Osteocyte (in vitro differentiated cells): Measurements from ENCODE around the gene IL3RA. TPM values are rescaled to one million over a fixed set of nuclear protein-coding genes. Genes with fewer than 3 reads are reported as not detected.

Source experiments
- DNase-seq: peaks from one replicate; pipeline ENCODE4 v3.0.0; 2021; ENCODE audit warnings: mixed read lengths; ENCODE audit not compliant: unreplicated experiment; ENCODE audit errors: extremely low spot score
- H3K27ac Mint-ChIP-seq: one replicate; pipeline ENCODE4 v1.8.0; 2021; ENCODE audit warnings: mild to moderate bottlenecking, mixed read lengths; ENCODE audit not compliant: unreplicated experiment
- H3K27me3 Mint-ChIP-seq: one replicate; pipeline ENCODE4 v1.8.0; 2021; ENCODE audit warnings: mixed read lengths; ENCODE audit not compliant: unreplicated experiment
- H3K36me3 Mint-ChIP-seq: one replicate; pipeline ENCODE4 v1.8.0; 2021; ENCODE audit warnings: mixed read lengths; ENCODE audit not compliant: unreplicated experiment
- H3K4me1 Mint-ChIP-seq: one replicate; pipeline ENCODE4 v1.8.0; 2021; ENCODE audit warnings: mixed read lengths; ENCODE audit not compliant: unreplicated experiment
- H3K4me3 Mint-ChIP-seq: one replicate; pipeline ENCODE4 v1.8.0; 2021; ENCODE audit warnings: mild to moderate bottlenecking, moderate library complexity, mixed read lengths; ENCODE audit not compliant: unreplicated experiment
- H3K9me3 Mint-ChIP-seq: one replicate; pipeline ENCODE4 v1.8.0; 2021; ENCODE audit warnings: mixed read lengths; ENCODE audit not compliant: unreplicated experiment
- CTCF ChIP-seq: fragments of 200-600 bp; sonication (generic); IDR thresholded peaks from 2 replicates; pipeline ENCODE4 v1.5.0; 2021; ENCODE audit warnings: antibody characterized with exemption, mild to moderate bottlenecking, moderate library complexity
- total RNA-seq: library from RNA; stranded (reverse); gene quantifications from 2 replicates; pipeline ENCODE4 v1.2.1, GENCODE V29; 2021

The IL3RA gene
- total RNA-seq, 1 donor from 2014 or later = 0.24 TPM

GRCh38 chrX:1357993-1358392 lies 21.4 kb downstream of the IL3RA start:
- no peak for DNase-seq
- TF ChIP-seq CTCF = no peak
- H3K9me3 Mint-ChIP-seq = no peaks in the 10 kb centered on the region
- peaks cover 2% of the 10 kb centered on the region for H3K4me1 Mint-ChIP-seq
- no peak overlapping the region for H3K4me3 Mint-ChIP-seq
- no peak overlapping the region for H3K27ac Mint-ChIP-seq
- H3K27me3 Mint-ChIP-seq = no peaks in the 10 kb centered on the region
- H3K36me3 Mint-ChIP-seq = peaks cover 17% of the 10 kb centered on the region

GRCh38 chrX:1358793-1359476 lies 22.4 kb downstream of the IL3RA start:
- Mint-ChIP-seq H3K27ac (no peak overlapping the region), H3K36me3 (peaks cover 17% of the 10 kb centered on the region), H3K4me3 (no peak overlapping the region), H3K9me3 (no peaks in the 10 kb centered on the region), H3K4me1 (peaks cover 2% of the 10 kb centered on the region), H3K27me3 (no peaks in the 10 kb centered on the region)
- TF ChIP-seq CTCF = no peak
- DNase-seq = no peak

GRCh38 chrX:1359477-1359873 lies 22.9 kb downstream of the IL3RA start:
- DNase-seq = no peak
- H3K36me3 Mint-ChIP-seq = peaks cover 17% of the 10 kb centered on the region
- no peak overlapping the region for H3K4me3 Mint-ChIP-seq
- peaks cover 2% of the 10 kb centered on the region for H3K4me1 Mint-ChIP-seq
- no peak for TF ChIP-seq CTCF
- no peak overlapping the region for H3K27ac Mint-ChIP-seq
- H3K9me3 Mint-ChIP-seq = no peaks in the 10 kb centered on the region
- no peaks in the 10 kb centered on the region for H3K27me3 Mint-ChIP-seq

DNA sequence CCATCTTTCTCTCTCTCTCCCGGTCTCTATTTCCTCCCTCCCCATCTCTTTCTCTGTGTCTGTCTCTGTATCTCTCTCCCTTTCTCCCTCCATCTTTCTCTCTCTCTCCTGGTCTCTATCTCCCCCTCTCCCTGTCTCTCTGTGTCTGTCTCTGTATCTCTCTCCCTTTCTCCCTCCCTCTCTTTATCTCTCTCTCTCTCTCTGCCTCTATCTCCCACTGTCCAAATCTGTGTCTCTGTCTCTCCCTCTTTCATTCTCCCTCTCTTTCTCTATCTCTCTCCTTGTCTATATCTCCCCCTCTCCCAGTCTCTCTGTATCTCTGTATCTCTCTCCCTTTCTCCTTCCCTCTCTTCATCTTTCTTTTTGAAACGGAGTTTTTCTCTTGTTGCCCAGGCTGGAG lies 23.6 kb downstream of the IL3RA start:
- no peak overlapping the region for H3K27ac Mint-ChIP-seq
- H3K4me3 Mint-ChIP-seq = no peak overlapping the region
- H3K36me3 Mint-ChIP-seq = peaks cover 17% of the 10 kb centered on the region
- no peaks in the 10 kb centered on the region for H3K27me3 Mint-ChIP-seq
- no peaks in the 10 kb centered on the region for H3K9me3 Mint-ChIP-seq
- no peak for TF ChIP-seq CTCF
- H3K4me1 Mint-ChIP-seq = peaks cover 4% of the 10 kb centered on the region
- no peak for DNase-seq

GRCh38 chrX:1361275-1361674 lies 24.7 kb downstream of the IL3RA start:
- no peak overlapping the region for H3K4me3 Mint-ChIP-seq
- H3K36me3 Mint-ChIP-seq = peaks cover 17% of the 10 kb centered on the region
- H3K27ac Mint-ChIP-seq = no peak overlapping the region
- DNase-seq = no peak
- TF ChIP-seq CTCF = no peak
- peaks cover 3% of the 10 kb centered on the region for H3K4me1 Mint-ChIP-seq
- no peaks in the 10 kb centered on the region for H3K9me3 Mint-ChIP-seq
- no peaks in the 10 kb centered on the region for H3K27me3 Mint-ChIP-seq
